ENCODE measurements around the gene ZGPAT. TPM values are rescaled to one million over a fixed set of nuclear protein-coding genes. Genes with fewer than 3 reads are reported as not detected.

ZGPAT gene
- total and polyA plus RNA-seq, 2 donors (not counting 1 experiment from before 2014, with no cell fraction given) = 46.1 to 62.1 TPM

GRCh38 chr20:63690003-63690897, 17.6 kb upstream of the ZGPAT start:
- POLR2A ChIA-PET = no interaction called here
- Histone ChIP-seq H2AFZ (ENCODE audit: insufficient read depth, low read depth, low read length, poor library complexity, severe bottlenecking) (no peak overlapping the region), H3K27me3 (replicated peaks in 1 of 4; ENCODE audit: control extremely low read depth in 1 of 4, control insufficient read depth in 3 of 4, insufficient read depth in 4 of 4, low read length in 3 of 4) (peaks cover 0 to 2% (median 0%) of the 10 kb centered on the region in 4 experiments), H3K4me3 (ENCODE audit: control extremely low read depth in 1 of 5, extremely low read depth in 1 of 5, insufficient read depth in 1 of 5, low read depth in 2 of 5, low read length in 4 of 5) (no peak overlapping the region), H3K27ac (ENCODE audit: low read length in 2 of 2) (no peak overlapping the region), H3K79me2 (ENCODE audit: control insufficient read depth, insufficient read depth, low read length) (no peaks in the 10 kb centered on the region), H4K20me1 (ENCODE audit: control insufficient read depth, insufficient read depth, low read length, poor library complexity, severe bottlenecking) (peaks cover 5% of the 10 kb centered on the region), H3K4me2 (replicated peaks; ENCODE audit: low read depth, low read length, poor library complexity, severe bottlenecking) (no peak overlapping the region), H3K9me3 (ENCODE audit: control extremely low read depth in 1 of 3, control insufficient read depth in 2 of 3, insufficient read depth in 1 of 3, low read length in 2 of 3) (peaks cover 0 to 5% (median 0%) of the 10 kb centered on the region in 3 donors), H3K36me3 (replicated peaks in 1 of 2; ENCODE audit: control extremely low read depth in 1 of 2, control insufficient read depth in 1 of 2, extremely low read depth in 1 of 2, insufficient read depth in 2 of 2, low read length in 1 of 2) (peaks cover 0 to 5% of the 10 kb centered on the region in 2 experiments), H3K4me1 (ENCODE audit: control insufficient read depth in 2 of 2, insufficient read depth in 2 of 2, low read length in 2 of 2) (peaks cover 0 to 14% of the 10 kb centered on the region in 2 donors), H3K9ac (ENCODE audit: low read length) (no peak overlapping the region)
- intact Hi-C loops (cut with micrococcal nuclease) = no loop called here
- WGBS (ENCODE audit: insufficient coverage) = 96% methylated on average over 32 of the region's 40 CpGs
- H3K9me3 Mint-ChIP-seq (ENCODE audit: insufficient read depth) = no peaks in the 10 kb centered on the region
- no peak for DNase-seq
- no peak overlapping the region for H3K4me3 Mint-ChIP-seq
- no peaks in the 10 kb centered on the region for H3K27me3 Mint-ChIP-seq
- CTCF ChIA-PET = no interaction called here
- H3K4me1 Mint-ChIP-seq = peaks cover 3% of the 10 kb centered on the region
- no peak overlapping the region for H3K27ac Mint-ChIP-seq
- no peak for ATAC-seq (ENCODE audit: low read depth)
- no peak for TF ChIP-seq EZH2 (IDR thresholded peaks at IDR 0.05; ENCODE audit: borderline replicate concordance, insufficient read depth, low read depth, low read length, poor library complexity, severe bottlenecking)
- TF ChIP-seq CTCF (IDR thresholded peaks at IDR 0.05) = no peak
